Neutrophil (primary cell): ENCODE results near the gene BST1.

ENCODE experiments used
- H3K27ac ChIP-seq: fragments of 200-600 bp; sonication (generic); 2 replicates; pipeline ENCODE4 v1.5.1; 2016; ENCODE audit warnings: mild to moderate bottlenecking, moderate library complexity
- H3K27me3 ChIP-seq: fragments of 200-600 bp; sonication (generic); 2 replicates; pipeline ENCODE4 v1.6.0; 2016; ENCODE audit warnings: mild to moderate bottlenecking
- H3K36me3 ChIP-seq: fragments of 200-600 bp; sonication (generic); 2 replicates; pipeline ENCODE4 v1.5.1; 2017
- H3K4me1 ChIP-seq, 2 experiments: fragments of 200-600 bp in 1 of 2; sonication (generic) in 1 of 2; 1 replicate in 1 of 2; 2 replicates in 1 of 2; pipeline versions ENCODE4 v1.5.1 to v1.6.1; 2013 to 2016; ENCODE audit warnings: low read depth in 1 of 2, low read length in 1 of 2, mild to moderate bottlenecking in 1 of 2, moderate library complexity in 1 of 2; ENCODE audit not compliant: control insufficient read depth in 1 of 2, insufficient read depth in 1 of 2
- H3K4me3 ChIP-seq, 2 experiments: fragments of 200-600 bp in 1 of 2; sonication (generic) in 1 of 2; 1 replicate in 1 of 2; 2 replicates in 1 of 2; pipeline ENCODE4 v1.5.1; 2013 to 2016; ENCODE audit warnings: low read depth in 1 of 2, low read length in 1 of 2, mild to moderate bottlenecking in 1 of 2, moderate library complexity in 1 of 2
- H3K9me3 ChIP-seq: fragments of 200-600 bp; sonication (generic); 2 replicates; pipeline ENCODE4 v1.5.1; 2016
- CTCF ChIP-seq: fragments of 200-600 bp; sonication (generic); IDR thresholded peaks from 2 replicates; pipeline ENCODE4 v1.5.1; 2016; ENCODE audit warnings: antibody characterized with exemption

The BST1 gene

GRCh38 chr4:15673337-15673736 lies 29.5 kb upstream of the BST1 start:
- no peaks in the 10 kb centered on the region for H3K27me3 ChIP-seq
- H3K27ac ChIP-seq = peak overlapping the region; percentile 81
- H3K9me3 ChIP-seq = no peaks in the 10 kb centered on the region
- H3K4me3 ChIP-seq = no peak overlapping the region
- H3K4me1 ChIP-seq = peaks cover 90 to 94% of the 10 kb centered on the region in 2 experiments
- H3K36me3 ChIP-seq = no peaks in the 10 kb centered on the region
- no peak for TF ChIP-seq CTCF

DNA sequence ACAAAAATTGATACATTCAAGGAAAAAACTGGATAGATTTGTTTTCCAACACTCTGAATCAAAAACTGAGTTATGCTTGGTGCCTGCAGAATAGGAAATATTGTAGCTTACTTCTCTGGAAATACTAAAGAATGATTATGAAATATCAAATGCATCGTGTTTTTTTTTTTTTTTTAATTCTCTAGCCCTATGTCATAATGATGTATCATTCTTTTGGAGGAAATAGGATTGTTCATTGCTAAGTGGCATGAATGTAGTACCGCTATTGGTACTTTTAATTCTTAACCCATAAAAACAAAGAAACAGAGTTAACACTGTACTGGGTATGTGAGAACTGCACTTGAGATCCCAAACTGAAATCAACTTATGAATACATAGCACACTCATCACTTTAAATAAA lies 28.8 kb upstream of the BST1 start:
- no peaks in the 10 kb centered on the region for H3K36me3 ChIP-seq
- no peaks in the 10 kb centered on the region for H3K9me3 ChIP-seq
- H3K4me1 ChIP-seq = peaks cover 90 to 94% of the 10 kb centered on the region in 2 experiments
- no peaks in the 10 kb centered on the region for H3K27me3 ChIP-seq
- no peak for TF ChIP-seq CTCF
- H3K4me3 ChIP-seq = no peak overlapping the region
- H3K27ac ChIP-seq = peak overlapping the region; percentile 81

- Histone ChIP-seq H3K9me3 (no peaks in the 10 kb centered on the region), H3K27me3 (no peaks in the 10 kb centered on the region), H3K27ac (peak overlapping the region; percentile 81), H3K4me3 (peak overlapping the region in 1 of 2 experiments; percentile 28), H3K4me1 (peaks cover 90 to 94% of the 10 kb centered on the region in 2 experiments), H3K36me3 (no peaks in the 10 kb centered on the region)
- TF ChIP-seq CTCF = no peak
Observed at GRCh38 chr4:15674926-15675325, 27.9 kb upstream of the BST1 start.

GRCh38 chr4:15675356-15675755 lies 27.5 kb upstream of the BST1 start:
- Histone ChIP-seq H3K27me3 (no peaks in the 10 kb centered on the region), H3K27ac (peak overlapping the region; percentile 81), H3K9me3 (no peaks in the 10 kb centered on the region), H3K4me3 (peak overlapping the region; percentile 22 to 28), H3K36me3 (no peaks in the 10 kb centered on the region), H3K4me1 (peaks cover 91 to 94% of the 10 kb centered on the region in 2 experiments)
- TF ChIP-seq CTCF = peak; percentile 30

- Histone ChIP-seq H3K9me3 (no peaks in the 10 kb centered on the region), H3K4me3 (no peak overlapping the region), H3K27me3 (no peaks in the 10 kb centered on the region), H3K27ac (peak overlapping the region; percentile 81), H3K36me3 (no peaks in the 10 kb centered on the region), H3K4me1 (peaks cover 97 to 98% of the 10 kb centered on the region in 2 experiments)
- no peak for TF ChIP-seq CTCF
Observed at GRCh38 chr4:15676039-15676438, 26.8 kb upstream of the BST1 start.

DNA sequence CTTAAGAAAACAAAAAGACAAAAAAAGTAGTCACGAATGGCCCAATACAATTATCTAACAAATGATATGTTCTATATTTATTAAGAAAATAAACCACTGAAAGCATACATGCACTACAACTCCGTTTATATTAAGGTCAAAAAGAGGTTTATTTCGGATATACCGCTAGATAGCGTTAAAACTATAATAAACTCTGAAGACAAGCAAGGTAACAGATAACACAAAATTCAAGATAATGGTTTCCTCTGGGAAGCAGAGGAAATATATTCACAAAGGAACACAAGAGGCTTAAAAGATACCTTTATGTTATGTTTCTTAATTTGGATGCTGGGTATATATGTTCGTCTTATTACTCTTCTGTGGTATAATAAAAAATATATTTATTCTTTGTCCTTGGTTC lies 26.0 kb upstream of the BST1 start:
- H3K27me3 ChIP-seq = no peaks in the 10 kb centered on the region
- TF ChIP-seq CTCF = no peak
- no peaks in the 10 kb centered on the region for H3K9me3 ChIP-seq
- no peaks in the 10 kb centered on the region for H3K36me3 ChIP-seq
- H3K27ac ChIP-seq = peak overlapping the region; percentile 81
- H3K4me3 ChIP-seq = no peak overlapping the region
- peaks cover 98% of the 10 kb centered on the region in 2 experiments for H3K4me1 ChIP-seq
